Activated CD4-positive, alpha-beta T cell treated with anti-CD3 and anti-CD28 coated beads, Interleukin-2, amount 10 ng/mL, durations not matched to agents 24 days and 14 days (primary cell): ENCODE results near the gene CACNA2D4. TPM values are rescaled to one million over a fixed set of nuclear protein-coding genes. Genes with fewer than 3 reads are reported as not detected.

Experiments
- DNase-seq: peaks from one replicate; pipeline ENCODE4 v3.0.0; 2022
- H3K27ac Mint-ChIP-seq: one replicate; pipeline ENCODE4 v1.8.0; 2022; ENCODE audit warnings: mild to moderate bottlenecking, mixed read lengths
- H3K27me3 Mint-ChIP-seq: one replicate; pipeline ENCODE4 v1.8.0; 2022; ENCODE audit warnings: mixed read lengths
- H3K36me3 Mint-ChIP-seq: one replicate; pipeline ENCODE4 v1.8.0; 2022; ENCODE audit warnings: low read depth, mild to moderate bottlenecking, mixed read lengths
- H3K4me1 Mint-ChIP-seq: one replicate; pipeline ENCODE4 v1.8.0; 2021; ENCODE audit warnings: mixed read lengths
- H3K4me3 Mint-ChIP-seq: one replicate; pipeline ENCODE4 v1.8.0; 2022; ENCODE audit warnings: mild to moderate bottlenecking, moderate library complexity, mixed read lengths
- H3K9me3 Mint-ChIP-seq: one replicate; pipeline ENCODE4 v1.8.0; 2021; ENCODE audit warnings: mixed read lengths
- intact Hi-C: fragments of 100-400 bp; cut with micrococcal nuclease; formaldehyde crosslinking; loops from one replicate; pipeline ENCODE4 v1.15.1; 2023
- total RNA-seq: library from RNA; stranded (reverse); gene quantifications from 2 replicates; pipeline ENCODE4 v1.2.3, GENCODE V29; 2022

CACNA2D4 gene
- total RNA-seq, 1 donor from 2014 or later = 6.8 TPM

DNA sequence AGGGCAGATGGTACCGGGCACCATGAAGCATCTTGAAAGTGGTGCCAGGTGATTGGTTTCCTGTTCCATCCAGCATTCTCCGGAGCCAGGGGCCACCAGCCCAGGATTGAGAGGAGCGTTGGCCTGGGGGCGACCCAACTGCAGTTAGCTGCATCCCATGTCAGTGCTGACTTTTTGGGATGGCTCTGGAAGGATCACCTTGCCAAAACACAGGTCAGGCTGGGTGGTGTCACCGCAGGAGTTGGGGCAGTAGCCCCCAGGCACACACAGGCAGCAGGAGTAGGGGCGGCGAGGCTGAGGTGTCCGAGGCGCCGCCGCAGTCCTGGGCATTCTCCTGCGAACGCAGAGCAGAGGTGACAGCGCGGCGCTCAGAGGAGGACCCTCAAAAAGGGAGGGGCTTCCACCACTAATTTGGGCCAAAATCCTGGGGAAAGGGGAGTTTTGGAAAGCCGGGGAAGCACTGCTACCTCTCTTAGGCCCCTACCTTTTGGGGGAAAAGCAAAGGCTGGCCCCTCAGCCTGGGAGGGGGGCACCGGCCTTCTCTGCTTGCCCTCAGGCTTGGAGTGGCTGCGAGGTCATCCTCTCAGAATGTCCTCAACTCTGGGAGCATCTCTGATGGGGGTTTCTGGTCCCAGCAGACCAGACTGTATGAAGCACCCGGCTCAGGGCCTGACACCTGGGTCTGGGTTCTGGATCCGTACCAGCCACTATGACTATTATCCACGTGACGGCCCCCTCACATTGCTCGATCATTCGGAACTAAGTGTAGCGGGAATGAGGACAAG is 124.8 kb downstream of the CACNA2D4 start:
- H3K36me3 Mint-ChIP-seq = no peaks in the 10 kb centered on the region
- H3K9me3 Mint-ChIP-seq = no peaks in the 10 kb centered on the region
- DNase-seq = peak; percentile 52
- H3K4me3 Mint-ChIP-seq = no peak overlapping the region
- H3K27ac Mint-ChIP-seq = no peak overlapping the region
- intact Hi-C loops = loop anchor here (10.0 kb wide), 1 partner anchor 211 kb away; the partner anchor contains the start of gene DCP1B
- no peaks in the 10 kb centered on the region for H3K27me3 Mint-ChIP-seq
- peaks cover 18% of the 10 kb centered on the region for H3K4me1 Mint-ChIP-seq

DNA sequence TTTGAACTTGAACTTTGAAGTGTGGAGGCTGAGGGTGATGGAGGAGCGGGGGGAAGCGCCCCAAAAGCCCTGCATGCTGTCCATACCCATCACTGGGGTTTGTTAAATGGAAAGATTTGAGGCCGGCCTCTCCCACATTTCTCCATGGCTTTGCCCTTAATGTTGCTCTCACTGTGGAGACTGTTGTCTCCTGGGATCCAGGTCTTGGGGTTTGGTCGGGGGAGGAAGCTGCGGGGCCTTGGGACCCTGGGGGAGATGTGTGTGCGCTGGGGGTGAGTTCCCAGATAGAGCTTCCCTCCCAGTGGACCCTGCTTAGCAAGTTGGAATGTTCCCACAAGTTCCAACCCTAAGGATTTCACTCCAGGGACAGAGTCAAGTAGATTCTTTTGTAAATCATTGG is 126.0 kb downstream of the CACNA2D4 start:
- intact Hi-C loops = loop anchor here (10.0 kb wide), 1 partner anchor 212 kb away; the partner anchor contains the start of gene DCP1B
- Mint-ChIP-seq H3K36me3 (no peaks in the 10 kb centered on the region), H3K27me3 (no peaks in the 10 kb centered on the region), H3K27ac (no peak overlapping the region), H3K4me1 (peaks cover 18% of the 10 kb centered on the region), H3K9me3 (no peaks in the 10 kb centered on the region), H3K4me3 (no peak overlapping the region)
- DNase-seq = peak; percentile 51

DNA sequence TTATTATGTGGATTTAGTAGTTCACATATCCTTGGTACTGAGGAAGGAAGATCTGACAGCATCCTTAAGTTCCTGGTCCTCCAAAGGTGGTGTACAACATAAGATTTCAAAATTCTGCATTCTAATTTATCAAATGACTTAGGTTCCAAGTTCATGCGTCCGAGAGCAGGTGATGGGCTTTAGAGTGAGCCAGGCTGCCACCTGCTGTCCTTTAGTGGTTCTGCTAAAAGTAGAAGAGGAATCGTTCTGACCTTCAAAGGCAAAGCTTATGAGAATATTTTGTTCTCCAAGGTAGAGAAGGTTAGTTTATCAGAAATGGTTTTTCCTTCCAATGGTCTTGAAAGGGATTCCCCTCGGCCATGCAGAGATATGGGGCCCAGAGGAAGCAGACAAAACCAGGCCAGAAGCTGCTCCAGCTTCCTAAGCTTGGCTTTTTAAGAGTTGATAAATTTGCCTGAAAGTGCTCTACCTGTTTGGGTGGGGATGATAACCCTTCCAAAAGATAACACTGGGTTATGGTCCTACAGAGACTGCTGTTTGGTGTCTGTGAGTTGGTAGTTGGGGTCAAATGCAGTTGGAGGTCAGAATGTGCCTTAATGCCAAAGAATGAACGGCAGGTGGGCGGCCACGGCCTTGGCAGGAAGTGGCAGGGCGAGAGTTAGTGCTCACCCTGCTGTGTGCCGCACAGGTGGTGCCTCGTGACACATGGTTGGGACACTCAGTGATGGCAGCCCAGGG is 127.2 kb downstream of the CACNA2D4 start:
- Mint-ChIP-seq H3K27ac (no peak overlapping the region), H3K27me3 (no peaks in the 10 kb centered on the region), H3K9me3 (no peaks in the 10 kb centered on the region), H3K4me3 (no peak overlapping the region), H3K4me1 (peaks cover 18% of the 10 kb centered on the region), H3K36me3 (peaks cover 3% of the 10 kb centered on the region)
- DNase-seq = peak; percentile 90
- intact Hi-C loops = loop anchor here (1.0 to 10.0 kb wide), 4 partner anchors 100 to 214 kb away; partner anchors contain the start of genes ADIPOR2 and DCP1B

DNA sequence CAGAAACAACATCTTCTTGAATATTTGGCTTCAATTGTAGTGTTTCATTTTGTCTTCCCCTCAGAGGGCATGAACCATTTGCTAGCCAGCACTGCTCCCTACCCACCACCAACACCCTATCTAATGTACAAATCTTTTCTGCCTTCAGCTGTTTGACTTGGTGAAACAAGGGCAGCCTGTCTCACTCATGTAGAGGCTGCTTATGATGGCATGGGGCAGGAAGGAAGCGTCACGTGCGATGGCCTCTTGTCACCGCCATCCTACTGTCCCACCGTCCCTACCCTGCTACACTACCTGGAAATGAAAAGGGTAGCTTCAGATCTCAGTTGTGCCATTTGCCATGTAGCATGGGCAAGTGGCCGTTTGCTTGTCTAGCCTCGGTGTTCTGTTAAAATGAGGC is 128.0 kb downstream of the CACNA2D4 start:
- H3K4me3 Mint-ChIP-seq = no peak overlapping the region
- no peaks in the 10 kb centered on the region for H3K27me3 Mint-ChIP-seq
- peaks cover 14% of the 10 kb centered on the region for H3K4me1 Mint-ChIP-seq
- H3K36me3 Mint-ChIP-seq = peaks cover 3% of the 10 kb centered on the region
- intact Hi-C loops = loop anchor here (10.0 kb wide), 1 partner anchor 214 kb away; the partner anchor contains the start of gene DCP1B
- no peak overlapping the region for H3K27ac Mint-ChIP-seq
- no peaks in the 10 kb centered on the region for H3K9me3 Mint-ChIP-seq
- no peak for DNase-seq

DNA sequence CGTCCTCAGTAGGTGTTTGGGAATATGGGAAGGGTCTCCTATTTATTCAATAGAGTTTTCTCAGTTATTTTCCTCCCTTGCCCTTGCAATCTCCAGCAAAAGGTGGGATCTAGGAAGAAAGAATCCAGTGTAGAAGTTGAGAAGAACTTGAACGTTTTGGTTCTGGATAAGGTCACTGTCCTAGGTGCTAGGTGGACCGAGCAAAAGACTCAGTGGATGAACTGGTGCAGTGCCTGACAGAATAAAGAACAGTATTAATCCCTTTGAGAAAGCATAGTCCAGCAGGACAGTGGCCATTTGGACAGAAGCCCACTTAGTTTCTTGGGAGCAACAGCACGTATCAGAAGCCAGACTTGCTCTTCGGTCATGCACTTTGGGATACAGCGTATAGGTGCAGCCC is 130.7 kb downstream of the CACNA2D4 start:
- no peak overlapping the region for H3K27ac Mint-ChIP-seq
- peaks cover 13% of the 10 kb centered on the region for H3K4me1 Mint-ChIP-seq
- H3K36me3 Mint-ChIP-seq = peaks cover 6% of the 10 kb centered on the region
- intact Hi-C loops = no loop called here
- H3K9me3 Mint-ChIP-seq = no peaks in the 10 kb centered on the region
- no peak overlapping the region for H3K4me3 Mint-ChIP-seq
- no peaks in the 10 kb centered on the region for H3K27me3 Mint-ChIP-seq
- DNase-seq = no peak

DNA sequence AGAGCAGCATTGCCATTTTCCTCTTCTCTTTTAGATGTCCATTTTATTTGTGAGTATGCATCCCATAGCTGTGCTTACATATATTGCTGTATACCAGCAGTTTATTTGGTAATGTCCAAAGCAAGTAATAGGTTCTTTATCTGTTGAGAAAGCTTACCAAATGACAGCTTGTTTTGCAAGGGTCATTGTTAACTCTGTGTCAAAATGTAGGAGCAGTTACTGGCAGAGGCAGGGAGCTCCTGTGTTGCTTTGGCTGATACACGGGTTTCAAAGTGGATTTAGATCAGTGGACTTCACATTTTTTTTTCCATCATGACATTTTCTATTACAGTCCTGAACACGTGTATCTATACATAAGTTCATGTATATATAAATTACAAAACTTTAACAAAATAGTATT is 136.2 kb downstream of the CACNA2D4 start:
- H3K36me3 Mint-ChIP-seq = peaks cover 21% of the 10 kb centered on the region
- no peak for DNase-seq
- intact Hi-C loops = no loop called here
- no peak overlapping the region for H3K27ac Mint-ChIP-seq
- H3K9me3 Mint-ChIP-seq = no peaks in the 10 kb centered on the region
- H3K4me3 Mint-ChIP-seq = no peak overlapping the region
- H3K27me3 Mint-ChIP-seq = no peaks in the 10 kb centered on the region
- H3K4me1 Mint-ChIP-seq = peaks cover 2% of the 10 kb centered on the region

DNA sequence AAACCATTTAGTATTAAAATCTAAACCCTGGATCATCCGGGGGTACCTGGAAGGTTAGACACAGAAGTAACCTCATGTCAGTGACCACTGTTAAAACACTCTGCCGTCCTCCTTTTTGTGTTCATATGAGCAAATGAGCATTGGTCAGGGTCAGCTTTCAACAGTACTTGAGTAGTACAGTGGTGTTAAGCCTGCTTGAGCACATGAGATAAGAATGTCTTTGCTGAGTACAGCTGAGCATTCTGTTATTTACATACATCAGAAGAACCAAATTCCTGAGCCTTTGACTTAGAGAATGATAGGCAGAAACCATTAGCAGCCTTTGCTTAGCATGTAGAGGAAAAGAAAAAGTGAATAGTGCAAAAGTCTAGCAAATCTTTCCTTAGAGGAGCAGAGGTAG is 136.7 kb downstream of the CACNA2D4 start:
- Mint-ChIP-seq H3K4me1 (peaks cover 2% of the 10 kb centered on the region), H3K4me3 (no peak overlapping the region), H3K36me3 (peaks cover 18% of the 10 kb centered on the region), H3K9me3 (no peaks in the 10 kb centered on the region), H3K27me3 (no peaks in the 10 kb centered on the region), H3K27ac (no peak overlapping the region)
- intact Hi-C loops = no loop called here
- DNase-seq = no peak

DNA sequence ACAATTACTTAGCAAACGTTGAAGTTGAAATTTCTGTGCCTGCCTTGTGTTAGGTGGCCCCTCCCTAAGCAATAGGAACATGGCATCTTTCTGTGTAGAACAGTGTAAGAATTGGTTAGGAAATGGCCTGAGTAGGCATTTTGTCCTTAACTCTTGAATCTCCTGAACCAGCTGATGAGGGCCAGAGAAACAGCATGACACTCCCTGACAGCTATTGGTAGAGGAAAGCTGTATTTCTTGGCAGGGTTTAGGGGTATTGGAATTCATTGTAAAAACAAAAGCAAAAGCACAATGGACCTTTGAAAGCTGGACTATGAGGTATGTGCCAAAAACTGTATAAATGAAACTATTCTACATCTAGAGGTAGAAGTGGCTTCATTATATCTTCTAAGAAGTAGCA is 138.7 kb downstream of the CACNA2D4 start:
- intact Hi-C loops = no loop called here
- Mint-ChIP-seq H3K4me3 (no peak overlapping the region), H3K4me1 (peaks cover 11% of the 10 kb centered on the region), H3K27ac (no peak overlapping the region), H3K9me3 (no peaks in the 10 kb centered on the region), H3K27me3 (no peaks in the 10 kb centered on the region), H3K36me3 (peaks cover 28% of the 10 kb centered on the region)
- no peak for DNase-seq

DNA sequence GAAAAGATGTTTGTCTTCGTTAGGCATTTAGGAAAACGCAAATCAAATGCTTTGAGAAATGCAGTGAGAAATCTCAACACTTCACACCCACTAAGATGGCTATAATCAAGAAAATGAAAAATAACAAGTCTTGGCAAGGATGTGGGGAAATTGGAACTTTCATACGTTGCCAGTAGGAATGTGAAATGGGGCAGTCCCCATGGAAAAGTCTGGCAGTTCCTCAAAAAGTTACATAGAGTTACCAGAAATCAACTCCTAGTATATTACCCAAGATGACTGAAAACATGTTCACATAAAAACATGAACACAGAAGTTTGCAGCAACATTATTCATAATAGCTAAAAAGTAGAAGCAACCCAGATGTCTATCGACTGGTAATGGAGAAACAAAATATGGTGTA is 139.5 kb downstream of the CACNA2D4 start:
- H3K9me3 Mint-ChIP-seq = no peaks in the 10 kb centered on the region
- DNase-seq = no peak
- no peak overlapping the region for H3K4me3 Mint-ChIP-seq
- intact Hi-C loops = no loop called here
- no peak overlapping the region for H3K27ac Mint-ChIP-seq
- H3K36me3 Mint-ChIP-seq = peaks cover 30% of the 10 kb centered on the region
- no peaks in the 10 kb centered on the region for H3K27me3 Mint-ChIP-seq
- peaks cover 11% of the 10 kb centered on the region for H3K4me1 Mint-ChIP-seq

DNA sequence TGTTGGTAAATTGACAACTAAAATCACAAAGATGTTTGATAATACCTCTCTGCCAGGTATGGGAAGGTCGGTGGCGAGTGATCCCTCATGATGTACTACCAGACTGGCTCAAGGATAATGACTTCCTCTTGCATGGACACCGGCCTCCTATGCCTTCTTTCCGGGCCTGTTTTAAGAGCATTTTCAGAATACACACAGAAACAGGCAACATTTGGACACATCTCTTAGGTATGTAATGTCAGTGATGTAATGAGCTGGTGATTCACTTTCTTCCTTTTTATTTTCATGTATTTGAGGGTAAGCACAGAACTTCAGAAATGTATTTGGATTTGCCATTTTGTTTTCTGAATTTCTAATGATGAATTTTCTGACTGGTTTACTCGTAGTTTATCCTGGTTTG is 140.7 kb downstream of the CACNA2D4 start:
- intact Hi-C loops = no loop called here
- no peak overlapping the region for H3K4me3 Mint-ChIP-seq
- H3K27me3 Mint-ChIP-seq = no peaks in the 10 kb centered on the region
- no peak for DNase-seq
- peaks cover 37% of the 10 kb centered on the region for H3K36me3 Mint-ChIP-seq
- H3K4me1 Mint-ChIP-seq = peaks cover 11% of the 10 kb centered on the region
- H3K9me3 Mint-ChIP-seq = no peaks in the 10 kb centered on the region
- H3K27ac Mint-ChIP-seq = no peak overlapping the region

DNA sequence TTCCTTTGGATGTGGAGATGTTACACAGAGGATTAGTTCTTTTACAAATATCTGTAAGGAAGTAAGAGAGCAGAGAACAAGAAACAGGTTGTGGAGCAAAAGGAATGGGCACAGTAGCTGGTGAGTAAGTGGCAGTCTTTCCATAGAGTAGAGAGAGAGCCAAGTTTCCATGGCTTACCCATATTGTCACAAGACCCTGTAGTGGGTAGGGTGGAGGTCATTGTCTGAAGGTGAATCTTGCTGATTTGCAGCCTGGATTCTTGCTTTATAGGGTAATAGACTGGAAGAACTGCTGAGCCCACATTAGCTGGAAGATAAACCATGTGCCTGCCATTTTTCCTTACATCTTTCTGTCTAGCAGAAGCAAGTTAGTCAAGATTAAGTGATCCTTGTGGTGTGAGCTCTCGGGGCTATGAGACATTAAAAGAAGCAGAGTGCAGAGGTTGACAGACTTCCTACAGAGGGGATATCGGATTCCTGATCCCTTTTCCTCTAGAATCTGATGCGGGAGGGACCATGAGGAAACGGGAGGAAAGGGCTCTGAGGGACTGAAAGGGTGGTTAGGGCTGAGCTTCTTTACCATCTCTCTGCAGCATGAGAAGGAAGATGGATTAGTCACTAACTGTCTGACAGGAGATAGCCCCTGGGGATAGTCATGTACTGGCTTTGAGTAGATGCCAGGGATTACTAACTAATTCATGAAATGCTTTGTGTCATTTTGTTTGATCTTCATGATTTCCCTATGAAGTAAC is 142.1 kb downstream of the CACNA2D4 start:
- H3K27ac Mint-ChIP-seq = no peak overlapping the region
- no peaks in the 10 kb centered on the region for H3K27me3 Mint-ChIP-seq
- no peaks in the 10 kb centered on the region for H3K9me3 Mint-ChIP-seq
- peaks cover 11% of the 10 kb centered on the region for H3K4me1 Mint-ChIP-seq
- H3K36me3 Mint-ChIP-seq = peaks cover 39% of the 10 kb centered on the region
- intact Hi-C loops = no loop called here
- no peak overlapping the region for H3K4me3 Mint-ChIP-seq
- no peak for DNase-seq

DNA sequence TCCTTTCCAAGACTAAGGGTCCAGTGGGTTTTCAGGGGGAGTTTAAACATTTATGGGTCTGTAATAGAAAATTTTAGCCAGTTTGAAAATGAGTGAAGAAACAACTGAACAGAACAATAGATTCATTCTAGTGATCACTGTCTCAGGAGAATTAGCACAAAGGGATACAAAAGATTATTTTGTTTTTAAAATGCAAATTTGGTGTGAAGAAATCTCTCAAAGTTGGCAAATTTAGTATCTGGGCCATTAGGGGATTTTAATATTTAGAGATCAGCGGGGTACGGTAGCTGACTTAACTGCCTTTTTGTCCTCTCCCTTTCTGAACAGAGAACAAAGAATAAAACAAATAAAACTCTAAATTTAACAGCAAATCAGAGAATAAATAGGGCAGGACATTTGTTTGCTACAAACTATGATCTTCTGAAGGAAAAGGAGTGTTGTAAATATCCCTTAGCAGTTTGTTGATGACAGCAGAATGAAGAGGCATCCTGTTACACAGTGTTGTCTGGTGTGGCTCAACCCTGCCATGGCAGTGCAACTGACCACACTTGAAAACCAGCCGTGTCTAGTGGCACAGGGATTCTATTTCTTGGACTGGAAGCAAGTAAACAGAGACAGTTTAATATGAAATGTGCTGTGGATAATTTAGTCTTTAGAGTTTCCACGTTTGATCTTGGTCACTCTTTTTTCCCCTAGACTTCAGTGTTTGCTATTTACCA is 144.4 kb downstream of the CACNA2D4 start:
- intact Hi-C loops = no loop called here
- Mint-ChIP-seq H3K4me3 (no peak overlapping the region), H3K27me3 (no peaks in the 10 kb centered on the region), H3K27ac (no peak overlapping the region), H3K4me1 (peaks cover 9% of the 10 kb centered on the region), H3K36me3 (peaks cover 34% of the 10 kb centered on the region), H3K9me3 (no peaks in the 10 kb centered on the region)
- no peak for DNase-seq

DNA sequence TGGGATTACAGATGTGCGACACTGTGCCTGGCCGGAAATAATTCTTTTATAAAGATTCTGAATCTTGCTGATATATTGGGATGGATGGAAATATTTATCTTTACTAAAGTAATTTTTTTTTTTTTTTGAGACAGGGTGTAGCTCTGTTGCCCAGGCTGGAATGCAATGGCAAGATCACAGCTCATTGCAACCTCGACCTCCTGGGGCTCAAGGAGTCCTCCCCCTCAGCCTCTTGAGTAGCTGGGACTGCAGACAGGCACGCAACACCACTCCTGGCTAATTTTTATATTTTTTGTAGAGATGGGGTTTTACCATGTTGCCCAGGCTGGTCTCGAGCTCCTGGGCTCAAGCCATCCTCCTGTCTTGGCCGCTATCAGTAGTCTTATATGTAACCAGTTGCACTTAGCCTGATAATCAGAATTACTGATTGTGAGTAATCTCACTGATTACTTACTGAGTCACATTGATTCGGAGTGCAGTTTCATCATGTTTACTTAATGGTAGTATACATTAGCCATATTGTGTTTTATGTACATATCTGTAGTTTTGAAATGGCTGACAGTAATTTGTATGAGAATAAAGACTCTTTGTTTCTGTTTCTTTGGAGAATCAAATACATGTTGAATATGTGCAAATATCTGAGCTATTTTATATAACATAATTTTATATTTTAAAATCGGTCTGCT is 148.5 kb downstream of the CACNA2D4 start:
- Mint-ChIP-seq H3K4me3 (no peak overlapping the region), H3K4me1 (peaks cover 2% of the 10 kb centered on the region), H3K27ac (no peak overlapping the region), H3K36me3 (peaks cover 18% of the 10 kb centered on the region), H3K9me3 (no peaks in the 10 kb centered on the region), H3K27me3 (no peaks in the 10 kb centered on the region)
- no peak for DNase-seq
- intact Hi-C loops = no loop called here
